ENCODE results near the gene ALDH1B1.
"Not testable (repeated sequence)": the region's sequence is repeated elsewhere in the genome, so short reads cannot be mapped to it uniquely, and the experiment has no call there.

Gene ALDH1B1

DNA sequence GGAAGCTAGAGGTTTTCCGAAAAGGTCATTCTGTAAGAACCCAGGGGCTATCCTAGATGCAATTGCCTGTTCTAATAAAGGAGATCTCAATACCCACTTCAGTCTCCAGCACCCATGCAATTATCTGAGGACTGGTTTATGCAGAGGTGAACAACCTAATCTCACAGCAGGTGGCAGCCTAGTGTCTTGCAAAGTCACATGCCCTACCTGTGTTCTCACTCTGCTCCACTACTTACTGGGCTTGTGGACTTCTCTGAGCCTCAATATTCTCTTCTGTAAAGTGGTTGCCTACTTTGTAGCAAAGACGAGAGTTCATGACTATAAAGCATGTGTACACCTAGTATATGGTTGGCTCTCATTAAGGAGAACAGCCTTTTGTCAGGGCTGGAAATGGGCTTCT, 21.0 kb upstream of the ALDH1B1 start:
- Mint-ChIP-seq H3K36me3 (ENCODE audit: insufficient read depth) (no peaks in the 10 kb centered on the region), H3K4me1 (ENCODE audit: low read depth in 2 of 2) (no peaks in the 10 kb centered on the region), H3K4me3 (no peak overlapping the region), H3K27ac (no peak overlapping the region), H3K27me3 (peaks cover 18 to 63% of the 10 kb centered on the region in 2 donors), H3K9me3 (no peaks in the 10 kb centered on the region)
- peak; percentile 40 for ATAC-seq (replicated peaks)
- DNase-seq: peak in 1 of 3 experiments; percentile 8

- no peaks in the 10 kb centered on the region for H3K9me3 Mint-ChIP-seq
- no peaks in the 10 kb centered on the region for H3K4me1 Mint-ChIP-seq (ENCODE audit: low read depth in 2 of 2)
- H3K36me3 Mint-ChIP-seq (ENCODE audit: insufficient read depth): no peaks in the 10 kb centered on the region
- ATAC-seq (replicated peaks) (no peak), DNase-seq (no peak)
- H3K4me3 Mint-ChIP-seq: no peak overlapping the region
- no peak overlapping the region for H3K27ac Mint-ChIP-seq
- peaks cover 18 to 55% of the 10 kb centered on the region in 2 donors for H3K27me3 Mint-ChIP-seq
Measured at GRCh38 chr9:38372762-38373619, 19.5 kb upstream of the ALDH1B1 start.

DNA sequence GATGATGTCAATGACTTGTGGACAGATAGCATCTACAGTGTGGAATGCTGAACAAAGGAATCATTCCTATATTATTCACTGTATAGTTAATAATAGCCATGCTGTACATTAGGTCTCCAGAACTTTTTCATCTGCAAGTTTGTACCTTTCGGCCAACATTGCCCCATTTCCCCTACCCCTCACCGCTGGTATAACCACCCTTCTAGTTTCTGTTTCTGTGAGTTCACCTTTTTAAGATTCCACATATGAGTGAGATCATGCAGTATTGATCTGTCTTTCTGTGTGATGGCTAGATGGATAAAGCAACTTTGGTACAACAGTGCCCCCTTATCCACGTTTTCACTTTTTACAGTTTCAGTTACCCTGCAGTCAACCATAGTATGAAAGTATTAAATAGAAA, 18.8 kb upstream of the ALDH1B1 start:
- H3K9me3 Mint-ChIP-seq: no peaks in the 10 kb centered on the region
- H3K4me3 Mint-ChIP-seq: no peak overlapping the region
- ATAC-seq (replicated peaks) (no peak), DNase-seq (no peak)
- H3K36me3 Mint-ChIP-seq (ENCODE audit: insufficient read depth): no peaks in the 10 kb centered on the region
- no peaks in the 10 kb centered on the region for H3K4me1 Mint-ChIP-seq (ENCODE audit: low read depth in 2 of 2)
- H3K27me3 Mint-ChIP-seq: peaks cover 18 to 55% of the 10 kb centered on the region in 2 donors
- H3K27ac Mint-ChIP-seq: no peak overlapping the region

DNA sequence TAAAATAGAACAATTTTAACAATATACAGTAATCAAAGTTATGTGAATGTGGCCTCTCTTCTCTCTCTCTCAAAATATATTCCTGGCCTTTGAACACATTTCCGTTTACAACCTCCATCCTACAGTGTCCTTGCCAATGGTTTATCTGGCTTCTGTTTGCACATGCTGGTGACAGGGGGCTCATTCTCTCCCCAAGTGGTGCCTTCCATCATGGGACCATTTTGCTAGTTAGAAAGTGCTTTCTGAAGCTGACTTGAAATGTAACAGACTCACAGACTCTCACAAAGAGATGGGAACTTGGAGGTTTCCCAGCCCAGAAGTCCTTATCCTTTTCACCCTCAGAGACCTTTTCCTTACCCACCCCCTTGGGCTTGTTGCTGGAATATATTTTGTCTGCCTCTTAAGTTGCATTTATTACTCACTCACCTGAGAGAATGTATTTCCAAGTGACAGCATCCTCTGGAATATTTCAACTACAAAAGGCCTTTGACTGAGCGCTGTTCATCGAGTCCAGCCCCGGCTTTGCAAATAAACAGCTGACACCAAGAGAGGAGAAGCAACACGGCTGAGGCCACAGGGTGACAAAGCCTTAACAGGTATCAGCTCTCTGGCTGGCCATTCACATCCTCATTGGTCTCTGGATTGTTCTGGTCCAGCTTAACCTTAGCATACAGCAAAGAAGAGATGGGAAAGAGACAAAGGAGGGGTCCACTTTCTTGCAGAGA, 17.5 kb upstream of the ALDH1B1 start:
- Mint-ChIP-seq H3K27me3 (peaks cover 13 to 48% of the 10 kb centered on the region in 2 donors), H3K36me3 (ENCODE audit: insufficient read depth) (no peaks in the 10 kb centered on the region), H3K4me1 (ENCODE audit: low read depth in 2 of 2) (no peaks in the 10 kb centered on the region), H3K27ac (no peak overlapping the region), H3K4me3 (no peak overlapping the region), H3K9me3 (no peaks in the 10 kb centered on the region)
- DNase-seq: no peak
- ATAC-seq (replicated peaks): no peak

DNA sequence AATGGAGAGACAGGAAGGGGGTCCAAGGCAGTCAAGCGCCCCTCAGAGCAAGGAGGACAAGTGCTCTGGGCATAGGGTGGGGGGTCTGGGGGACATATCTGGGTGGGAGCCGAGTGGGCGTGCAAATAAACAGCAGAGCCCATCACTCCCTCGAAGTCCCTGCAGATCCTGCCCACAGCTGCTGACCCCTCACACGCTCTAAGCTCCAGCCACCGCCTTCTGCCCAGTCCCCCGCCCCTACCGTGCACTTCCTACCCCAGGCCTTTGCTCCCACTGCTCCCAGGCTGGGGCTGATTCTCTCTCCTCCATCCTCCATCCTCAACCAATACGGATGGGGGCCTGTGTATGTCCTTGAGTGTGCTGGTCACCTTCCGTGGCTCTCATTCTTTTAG, 16.9 kb upstream of the ALDH1B1 start:
- H3K27me3 Mint-ChIP-seq: peaks cover 11 to 42% of the 10 kb centered on the region in 2 donors
- ATAC-seq (replicated peaks) (no peak), DNase-seq (no peak)
- H3K27ac Mint-ChIP-seq: no peak overlapping the region
- H3K4me3 Mint-ChIP-seq: no peak overlapping the region
- H3K4me1 Mint-ChIP-seq (ENCODE audit: low read depth in 2 of 2): no peaks in the 10 kb centered on the region
- H3K9me3 Mint-ChIP-seq: no peaks in the 10 kb centered on the region
- no peaks in the 10 kb centered on the region for H3K36me3 Mint-ChIP-seq (ENCODE audit: insufficient read depth)

GRCh38 chr9:38376021-38376670, 16.4 kb upstream of the ALDH1B1 start:
- ATAC-seq (replicated peaks) (no peak), DNase-seq (no peak)
- H3K27ac Mint-ChIP-seq: no peak overlapping the region
- peaks cover 11 to 36% of the 10 kb centered on the region in 2 donors for H3K27me3 Mint-ChIP-seq
- H3K36me3 Mint-ChIP-seq (ENCODE audit: insufficient read depth): no peaks in the 10 kb centered on the region
- H3K4me3 Mint-ChIP-seq: no peak overlapping the region
- H3K4me1 Mint-ChIP-seq (ENCODE audit: low read depth in 2 of 2): no peaks in the 10 kb centered on the region
- H3K9me3 Mint-ChIP-seq: no peaks in the 10 kb centered on the region

DNA sequence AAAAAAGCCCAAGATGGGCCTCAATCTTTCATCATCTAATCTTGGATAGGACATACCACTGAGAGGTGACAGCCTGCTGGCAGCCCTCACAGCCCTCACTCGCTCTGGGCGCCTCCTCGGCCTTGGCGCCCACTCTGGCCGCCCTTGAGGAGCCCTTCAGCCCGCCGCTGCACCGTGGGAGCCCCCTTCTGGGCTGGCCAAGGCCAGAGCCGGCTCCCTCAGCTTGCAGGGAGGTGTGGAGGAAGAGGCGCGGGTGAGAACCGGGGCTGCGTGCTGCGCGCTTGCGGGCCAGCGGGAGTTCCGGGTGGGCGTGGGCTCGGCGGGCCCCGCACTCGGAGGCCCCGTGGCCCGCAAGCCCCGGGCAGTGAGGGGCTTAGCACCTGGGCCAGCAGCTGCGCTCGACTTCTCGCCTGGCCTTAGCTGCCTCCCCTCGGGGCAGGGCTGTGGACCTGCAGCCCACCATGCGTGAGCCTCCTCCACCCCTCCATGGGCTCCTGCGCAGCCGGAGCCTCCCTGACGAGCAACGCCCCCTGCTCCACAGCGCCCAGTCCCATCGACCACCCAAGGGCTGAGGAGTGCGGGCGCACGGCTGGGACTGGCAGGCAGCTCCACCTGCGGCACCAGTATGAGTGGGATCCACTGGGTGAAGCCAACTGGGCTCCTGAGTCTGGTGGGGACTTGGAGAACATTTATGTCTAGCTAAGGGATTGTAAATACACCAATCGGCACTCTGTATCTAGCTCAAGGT, 15.0 kb upstream of the ALDH1B1 start:
- H3K4me3 Mint-ChIP-seq; DNase-seq; ATAC-seq (replicated peaks); H3K27ac Mint-ChIP-seq; H3K36me3 Mint-ChIP-seq (ENCODE audit: insufficient read depth); H3K4me1 Mint-ChIP-seq (ENCODE audit: low read depth in 2 of 2); H3K9me3 Mint-ChIP-seq: not testable (repeated sequence)
- peaks cover 5 to 29% of the 10 kb centered on the region in 2 donors for H3K27me3 Mint-ChIP-seq

DNA sequence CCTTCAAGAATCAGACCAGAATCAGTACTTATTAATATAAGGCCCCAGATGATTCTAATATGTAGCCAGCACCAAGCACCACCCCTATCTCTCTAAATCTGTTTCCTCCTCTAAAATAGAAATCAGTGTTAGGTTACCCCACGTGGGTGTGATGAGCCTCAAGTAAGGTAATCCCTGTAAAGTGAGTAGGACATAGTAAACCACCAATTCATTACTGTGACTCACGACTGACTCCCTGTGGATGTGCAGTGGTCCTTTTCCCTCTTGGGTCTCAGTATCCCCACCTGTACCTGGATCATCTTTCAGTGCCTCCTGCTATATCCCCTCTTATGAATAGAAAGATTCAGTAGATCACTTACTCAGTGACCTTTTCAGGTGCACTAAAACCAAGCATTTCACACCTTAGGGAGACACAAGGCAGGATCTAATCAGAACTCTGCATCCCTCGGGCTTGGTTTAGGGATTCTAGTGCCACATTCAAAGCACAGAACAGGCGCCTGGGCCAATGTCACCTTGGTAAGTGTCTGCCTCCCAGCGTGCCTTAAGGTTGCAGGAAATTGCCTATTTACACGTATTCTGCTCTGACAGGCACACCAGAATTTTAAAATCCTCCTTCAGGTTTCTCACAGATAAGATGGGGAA, 12.2 kb upstream of the ALDH1B1 start:
- Mint-ChIP-seq H3K4me3 (no peak overlapping the region), H3K9me3 (no peaks in the 10 kb centered on the region), H3K36me3 (ENCODE audit: insufficient read depth) (no peaks in the 10 kb centered on the region), H3K27me3 (peaks cover 12 to 37% of the 10 kb centered on the region in 2 donors), H3K27ac (no peak overlapping the region), H3K4me1 (ENCODE audit: low read depth in 2 of 2) (no peaks in the 10 kb centered on the region)
- DNase-seq (no peak), ATAC-seq (replicated peaks) (no peak)

- Mint-ChIP-seq H3K27ac (no peak overlapping the region), H3K36me3 (ENCODE audit: insufficient read depth) (no peaks in the 10 kb centered on the region), H3K27me3 (peaks cover 12 to 37% of the 10 kb centered on the region in 2 donors), H3K9me3 (no peaks in the 10 kb centered on the region), H3K4me3 (no peak overlapping the region), H3K4me1 (ENCODE audit: low read depth in 2 of 2) (no peaks in the 10 kb centered on the region)
- DNase-seq (no peak), ATAC-seq (replicated peaks) (no peak)
Measured at GRCh38 chr9:38380872-38381534, 11.5 kb upstream of the ALDH1B1 start.

DNA sequence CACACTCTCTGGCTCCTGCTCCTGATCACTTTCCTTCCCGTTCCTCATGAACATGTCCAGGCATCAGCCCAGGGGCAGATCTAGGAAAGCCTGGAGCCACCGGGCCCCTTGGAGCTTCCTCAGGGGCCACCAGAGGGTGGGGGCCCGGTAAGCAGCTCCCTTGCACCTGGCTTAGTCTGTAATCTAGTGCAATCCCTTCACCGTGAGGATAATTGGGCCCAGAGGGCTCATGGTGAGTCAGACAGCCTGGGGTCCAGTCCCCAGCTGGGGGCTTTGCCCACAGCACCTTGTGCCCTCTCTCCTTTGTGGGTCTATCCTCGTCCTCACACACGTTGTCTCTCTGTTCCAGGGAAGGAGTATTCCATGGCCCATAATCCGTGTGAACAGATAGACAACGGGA, 10.4 kb upstream of the ALDH1B1 start:
- Mint-ChIP-seq H3K4me3 (no peak overlapping the region), H3K27ac (no peak overlapping the region), H3K27me3 (peaks cover 12 to 31% of the 10 kb centered on the region in 2 donors), H3K9me3 (no peaks in the 10 kb centered on the region), H3K36me3 (ENCODE audit: insufficient read depth) (no peaks in the 10 kb centered on the region), H3K4me1 (ENCODE audit: low read depth in 2 of 2) (no peaks in the 10 kb centered on the region)
- DNase-seq: no peak
- no peak for ATAC-seq (replicated peaks)

DNA sequence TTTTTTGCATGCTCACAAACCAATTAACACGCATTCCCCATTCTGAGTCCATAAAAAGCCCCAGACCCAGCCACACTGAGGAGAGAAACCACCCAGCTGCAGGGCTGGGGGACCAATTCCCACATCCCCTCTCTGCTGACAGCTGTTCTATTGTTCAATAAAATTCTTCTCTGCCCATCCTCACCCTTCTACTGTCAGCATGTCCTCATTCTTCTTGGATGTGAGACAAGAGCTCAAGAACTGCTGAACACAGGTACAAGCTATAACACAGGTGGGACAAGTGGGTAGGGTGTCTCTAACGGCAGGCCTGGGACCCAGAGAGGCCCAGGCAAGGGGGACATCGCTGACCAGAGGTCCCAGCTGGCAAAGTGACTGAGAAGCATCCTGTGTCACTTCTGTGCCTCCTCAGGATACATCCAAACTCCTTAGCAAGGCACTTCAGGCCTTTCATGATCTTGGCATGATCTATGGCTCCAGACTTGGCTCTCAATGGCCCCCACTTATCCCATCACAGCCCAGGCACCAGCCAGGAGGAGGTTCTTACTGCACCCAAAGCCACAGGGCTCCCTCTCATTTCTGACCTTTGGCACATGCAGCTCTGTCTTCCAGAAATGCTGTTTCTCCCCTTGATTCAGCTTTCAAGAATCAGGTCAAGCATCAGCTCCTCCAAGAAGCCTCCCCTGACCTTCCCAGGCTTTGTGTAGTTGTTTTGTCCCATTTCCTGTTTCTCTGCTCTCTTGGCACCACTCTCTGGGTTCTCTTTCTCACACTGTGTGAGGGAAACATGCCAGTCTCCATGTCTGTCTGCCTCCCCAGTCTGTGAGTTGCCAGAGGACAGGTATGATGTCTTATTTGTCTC, 7.3 kb upstream of the ALDH1B1 start:
- no peaks in the 10 kb centered on the region for H3K9me3 Mint-ChIP-seq
- no peaks in the 10 kb centered on the region for H3K36me3 Mint-ChIP-seq (ENCODE audit: insufficient read depth)
- DNase-seq: no peak
- H3K27ac Mint-ChIP-seq: no peak overlapping the region
- peaks cover 12 to 31% of the 10 kb centered on the region in 2 donors for H3K27me3 Mint-ChIP-seq
- H3K4me3 Mint-ChIP-seq: no peak overlapping the region
- no peak for ATAC-seq (replicated peaks)
- no peaks in the 10 kb centered on the region for H3K4me1 Mint-ChIP-seq (ENCODE audit: low read depth in 2 of 2)

GRCh38 chr9:38385896-38386295, 6.6 kb upstream of the ALDH1B1 start:
- no peak for ATAC-seq (replicated peaks)

More at GRCh38 chr9:38385896-38386295, 6.6 kb upstream of the ALDH1B1 start:
- Mint-ChIP-seq H3K4me1 (ENCODE audit: low read depth in 2 of 2) (no peaks in the 10 kb centered on the region), H3K4me3 (no peak overlapping the region), H3K27ac (no peak overlapping the region), H3K27me3 (peaks cover 12 to 31% of the 10 kb centered on the region in 2 donors), H3K36me3 (ENCODE audit: insufficient read depth) (no peaks in the 10 kb centered on the region), H3K9me3 (no peaks in the 10 kb centered on the region)
- DNase-seq: no peak
